H1 (cell line): ENCODE measurements around the gene KIAA1614. TPM values are rescaled to one million over a fixed set of nuclear protein-coding genes. Genes with fewer than 3 reads are reported as not detected.

Source experiments
- CTCF ChIA-PET: fragments of 300-600 bp; sonication (Branson Sonifier 250); formaldehyde crosslinking; loops from one replicate; lab custom pipeline; 2021; ENCODE audit not compliant: partially characterized antibody; lab: Charles Lee
- POLR2A ChIA-PET: fragments of 300-600 bp; sonication (Branson Sonifier 250); formaldehyde crosslinking; loops from one replicate; lab custom pipeline; 2021; ENCODE audit warnings: inconsistent platforms; ENCODE audit not compliant: partially characterized antibody; lab: Charles Lee
- DNase-seq, 2 experiments: peaks; one replicate each; pipeline versions ENCODE4 v3.0.0 to v3.0.0-alpha.2; 2010 to 2022; ENCODE audit warnings: low spot score in 2 of 2, low read depth in 1 of 2, mixed read lengths in 1 of 2
- FAIRE-seq: peaks from 2 replicates; lab custom pipeline; 2011; peaks lifted over from hg19 to GRCh38; lab: Jason Lieb, UNC
- H2AFZ ChIP-seq: 2 replicates; pipeline ENCODE4 v1.8.1; 2012; ENCODE audit warnings: low read length, inconsistent platforms
- H2AK5ac ChIP-seq: 2 replicates; pipeline ENCODE4 v1.6.1; 2013; ENCODE audit warnings: low read depth, low read length
- H2BK120ac ChIP-seq: replicated peaks from 2 replicates; pipeline ENCODE3; 2013; ENCODE audit warnings: low read depth, low read length, inconsistent platforms
- H2BK12ac ChIP-seq: 2 replicates; pipeline ENCODE4 v1.6.1; 2013; ENCODE audit warnings: low read depth, low read length
- H2BK15ac ChIP-seq: 2 replicates; pipeline ENCODE4 v1.6.1; 2013; ENCODE audit warnings: low read length
- H2BK20ac ChIP-seq: 2 replicates; pipeline ENCODE4 v1.6.1; 2013; ENCODE audit warnings: low read length
- H2BK5ac ChIP-seq: 2 replicates; pipeline ENCODE4 v1.6.1; 2013; ENCODE audit warnings: low read depth, low read length
- H3K14ac ChIP-seq: 2 replicates; pipeline ENCODE4 v1.6.1; 2013; ENCODE audit warnings: inconsistent platforms; ENCODE audit not compliant: insufficient read length
- H3K18ac ChIP-seq: 2 replicates; pipeline ENCODE4 v1.6.1; 2013; ENCODE audit warnings: low read length; ENCODE audit errors: extremely low read depth
- H3K23ac ChIP-seq: 2 replicates; pipeline ENCODE4 v1.6.1; 2013; ENCODE audit warnings: inconsistent platforms; ENCODE audit not compliant: insufficient read length
- H3K23me2 ChIP-seq: 2 replicates; pipeline ENCODE4 v1.6.1; 2013; ENCODE audit warnings: low read depth, low read length
- H3K27ac ChIP-seq: 2 replicates; pipeline ENCODE4 v1.6.1; 2011; ENCODE audit warnings: low read depth, low read length, inconsistent platforms
- H3K27me3 ChIP-seq, 4 experiments: replicated peaks in 1 of 4; 1 replicate in 1 of 4; 2 replicates in 3 of 4; pipeline versions ENCODE4 v1.6.1 to v1.8.1; 2011 to 2013; ENCODE audit warnings: low read length in 3 of 4, mild to moderate bottlenecking in 3 of 4, inconsistent platforms in 2 of 4, mixed read lengths in 2 of 4, moderate library complexity in 1 of 4; ENCODE audit not compliant: control insufficient read depth in 3 of 4, insufficient read depth in 3 of 4; ENCODE audit errors: extremely low read depth in 1 of 4
- H3K36me3 ChIP-seq, 4 experiments: 2 replicates each; pipeline versions ENCODE4 v1.6.1 to v1.8.1; 2011 to 2013; ENCODE audit warnings: mild to moderate bottlenecking in 4 of 4, low read length in 3 of 4, moderate library complexity in 2 of 4, control low read depth in 1 of 4, inconsistent platforms in 1 of 4; ENCODE audit not compliant: insufficient read depth in 4 of 4, control insufficient read depth in 2 of 4
- H3K4ac ChIP-seq: replicated peaks from 2 replicates; pipeline ENCODE3; 2013; ENCODE audit warnings: low read length, low read depth, mixed read lengths, inconsistent platforms; ENCODE audit not compliant: insufficient read length
- H3K4me1 ChIP-seq, 4 experiments: replicated peaks in 1 of 4; 1 replicate in 1 of 4; 2 replicates in 3 of 4; pipeline versions ENCODE4 v1.6.1 to v1.8.1; 2011 to 2013; ENCODE audit warnings: low read length in 3 of 4, inconsistent platforms in 2 of 4, mixed read lengths in 1 of 4; ENCODE audit not compliant: insufficient read depth in 4 of 4, control insufficient read depth in 3 of 4
- H3K4me2 ChIP-seq, 2 experiments: 2 replicates each; pipeline versions ENCODE4 v1.6.1 to v1.8.1; 2011 to 2013; ENCODE audit warnings: low read depth in 2 of 2, low read length in 2 of 2, control low read depth in 1 of 2, inconsistent platforms in 1 of 2, mild to moderate bottlenecking in 1 of 2; ENCODE audit not compliant: insufficient read depth in 1 of 2
- H3K4me3 ChIP-seq, 4 experiments: fragments of 200-600, 300-600 bp in 1 of 4; sonication (generic), shearing (Covaris generic), sonication (Bioruptor Twin) in 1 of 4; 2 replicates each; pipeline versions ENCODE4 v1.5.1 to v1.8.1; 2011 to 2016; ENCODE audit warnings: low read length in 4 of 4, low read depth in 3 of 4, control low read depth in 2 of 4, inconsistent platforms in 2 of 4, mild to moderate bottlenecking in 2 of 4, mixed read lengths in 1 of 4, moderate library complexity in 1 of 4; ENCODE audit not compliant: insufficient read depth in 2 of 4; ENCODE audit errors: extremely low read depth in 1 of 4
- H3K56ac ChIP-seq: replicated peaks from 2 replicates; pipeline ENCODE3; 2013; ENCODE audit warnings: low read depth, mild to moderate bottlenecking, mixed read lengths, low read length, inconsistent platforms; ENCODE audit not compliant: insufficient read length
- H3K79me1 ChIP-seq: 2 replicates; pipeline ENCODE4 v1.6.1; 2013; ENCODE audit warnings: low read depth, low read length, control low read depth
- H3K79me2 ChIP-seq, 2 experiments: 2 replicates each; pipeline versions ENCODE4 v1.6.1 to v1.8.1; 2012 to 2013; ENCODE audit warnings: low read length in 2 of 2, mild to moderate bottlenecking in 2 of 2, inconsistent platforms in 1 of 2; ENCODE audit not compliant: insufficient read depth in 2 of 2, control insufficient read depth in 1 of 2
- H3K9ac ChIP-seq, 4 experiments: replicated peaks in 1 of 4; 1 replicate in 1 of 4; 2 replicates in 3 of 4; pipeline versions ENCODE4 v1.6.1 to v1.8.1; 2011 to 2013; ENCODE audit warnings: low read depth in 3 of 4, low read length in 3 of 4, control low read depth in 2 of 4, mild to moderate bottlenecking in 2 of 4, moderate library complexity in 2 of 4, inconsistent platforms in 1 of 4; ENCODE audit errors: extremely low read depth in 1 of 4
- H3K9me3 ChIP-seq, 2 experiments: 2 replicates each; pipeline versions ENCODE4 v1.6.1 to v1.8.1; 2012 to 2013; ENCODE audit warnings: mild to moderate bottlenecking in 2 of 2, moderate library complexity in 2 of 2, control low read depth in 1 of 2, inconsistent platforms in 1 of 2, low read depth in 1 of 2, low read length in 1 of 2, mixed read lengths in 1 of 2; ENCODE audit not compliant: insufficient read depth in 2 of 2
- H4K20me1 ChIP-seq, 2 experiments: replicated peaks in 1 of 2; 2 replicates each; pipeline versions ENCODE3 to v1.8.1; 2011 to 2013; ENCODE audit warnings: inconsistent platforms in 2 of 2, low read length in 2 of 2, mild to moderate bottlenecking in 1 of 2; ENCODE audit not compliant: insufficient read depth in 2 of 2, control insufficient read depth in 1 of 2
- H4K5ac ChIP-seq: 2 replicates; pipeline ENCODE4 v1.6.1; 2013; ENCODE audit warnings: low read length, low read depth, mixed read lengths, inconsistent platforms; ENCODE audit not compliant: insufficient read length
- H4K8ac ChIP-seq: 2 replicates; pipeline ENCODE4 v1.8.0; 2013; ENCODE audit warnings: mild to moderate bottlenecking, moderate library complexity, low read length, inconsistent platforms; ENCODE audit not compliant: insufficient read depth; ENCODE audit errors: extremely low read depth
- H4K91ac ChIP-seq: replicated peaks from 2 replicates; pipeline ENCODE3; 2013; ENCODE audit warnings: low read length, mixed read lengths, inconsistent platforms; ENCODE audit not compliant: insufficient read length
- CBX5 ChIP-seq: fragments of 300-800, 300-1000 bp; sonication (generic); IDR thresholded peaks from 2 replicates; pipeline ENCODE4 v1.7.1; 2016; ENCODE audit warnings: antibody characterized with exemption, low read length, low read depth
- CTCF ChIP-seq, 3 experiments: IDR thresholded peaks; 1 replicate in 2 of 3; 2 replicates in 1 of 3; pipeline versions ENCODE4 v1.5.1 to v1.6.1; 2011; ENCODE audit warnings: low read length in 3 of 3, mild to moderate bottlenecking in 3 of 3, inconsistent platforms in 2 of 3, low read depth in 1 of 3, moderate library complexity in 1 of 3; ENCODE audit not compliant: insufficient read depth in 1 of 3; ENCODE audit errors: control extremely low read depth in 1 of 3
- E2F6 ChIP-seq: IDR thresholded peaks from 2 replicates; pipeline ENCODE4 v1.6.1; 2012; ENCODE audit warnings: inconsistent platforms
- MAX ChIP-seq: IDR thresholded peaks from 2 replicates; pipeline ENCODE4 v1.6.1; 2012; ENCODE audit warnings: inconsistent platforms
- RAD21 ChIP-seq, 2 experiments: IDR thresholded peaks in 1 of 2; conservative IDR thresholded peaks in 1 of 2; 2 replicates each; pipeline ENCODE4 v1.6.1; 2011; ENCODE audit warnings: low read depth in 2 of 2, low read length in 2 of 2, improper control_type of control experiment in 1 of 2, inconsistent platforms in 1 of 2, mild to moderate bottlenecking in 1 of 2, moderate library complexity in 1 of 2
- WGBS, 2 experiments: shearing (Covaris generic) in 1 of 2; methylation state at CpG; one replicate each; pipeline versions ENCODE4 v1.1.6 to v1.1.7; 2013 to 2015; ENCODE audit warnings: low lambda C conversion rate in 2 of 2, mixed read lengths in 2 of 2, inconsistent platforms in 1 of 2, low coverage in 1 of 2, missing lambda C conversion rate in 1 of 2; ENCODE audit not compliant: insufficient replicate concordance in 2 of 2, insufficient coverage in 1 of 2, insufficient read length in 1 of 2; ENCODE audit errors: extremely low coverage in 1 of 2, missing lambda C conversion rate in 1 of 2; 5-methylcytosine and 5-hydroxymethylcytosine counted together
- polyA plus RNA-seq, 7 experiments: library from polyadenylated mRNA; depleted of rRNA in 3 of 7; stranded (reverse) in 5 of 7; unstranded in 2 of 7; fragments of >200 nt in 5 of 7; fragments of 200-250 nt in 2 of 7; gene quantifications; 1 replicate in 5 of 7; 2 replicates in 1 of 7; 4 replicates in 1 of 7; pipeline versions ENCODE4 v1.2.1 to v1.2.3, GENCODE V29; 2011 to 2013; ENCODE audit warnings: missing spikeins in 2 of 7, mixed read lengths in 2 of 7
- total RNA-seq: library from RNA; stranded (reverse); fragmentation: NEBNext Ultra II Directional; extraction: Animal tissue kit (Norgen Biotek cat#: 25700); gene quantifications from 2 replicates; pipeline ENCODE4 v1.2.1, GENCODE V29; 2021

Gene KIAA1614
- total and polyA plus RNA-seq, 2 of the 8 experiments (the other 6 are each of a cell fraction or from before 2014, with no cell fraction given) = 1.3 to 3.1 TPM

- H3K4me2 ChIP-seq = no peak overlapping the region
- no peaks in the 10 kb centered on the region for H4K20me1 ChIP-seq
- no peaks in the 10 kb centered on the region for H3K79me1 ChIP-seq
- no peak overlapping the region for H2BK12ac ChIP-seq
- no peaks in the 10 kb centered on the region for H3K27me3 ChIP-seq
- H3K23ac ChIP-seq = no peak overlapping the region
- no peak overlapping the region for H4K5ac ChIP-seq
- 60% methylated on average over 2 of the region's 2 CpGs; no CpG with 5 or more reads in 1 of the 2 experiments for WGBS, 2 experiments
- H3K4me3 ChIP-seq = no peak overlapping the region
- no peak overlapping the region for H3K27ac ChIP-seq
- no peaks in the 10 kb centered on the region for H3K4me1 ChIP-seq
- H3K56ac ChIP-seq = no peak overlapping the region
- FAIRE-seq = peak; percentile 50
- no peak overlapping the region for H2AK5ac ChIP-seq
- no peak overlapping the region for H2BK20ac ChIP-seq
- no peaks in the 10 kb centered on the region for H3K23me2 ChIP-seq
- H3K9ac ChIP-seq = no peak overlapping the region
- no peak overlapping the region for H2BK120ac ChIP-seq
- no peak overlapping the region for H3K4ac ChIP-seq
- H3K18ac ChIP-seq = no peak overlapping the region
- no peak overlapping the region for H4K8ac ChIP-seq
- ChIA-PET CTCF (no interaction called here), POLR2A (no interaction called here)
- no peak overlapping the region for H3K14ac ChIP-seq
- peak in 1 of 2 experiments; percentile 31; a peak in 2 of 4 replicates for TF ChIP-seq RAD21 (IDR thresholded peaks at IDR 0.05 in 1 of 2, conservative IDR thresholded peaks at IDR 0.05 in 1 of 2; ENCODE audit: low read depth in 2 of 2, low read length in 2 of 2)
- TF ChIP-seq E2F6 = peak; percentile 74
- TF ChIP-seq CBX5 = no peak
- peak in 1 of 3 experiments; percentile 35; a peak in 1 of 4 replicates for TF ChIP-seq CTCF (IDR thresholded peaks at IDR 0.05; ENCODE audit: control extremely low read depth in 1 of 3, insufficient read depth in 1 of 3, low read depth in 1 of 3, low read length in 3 of 3)
- TF ChIP-seq MAX = peak; percentile 45; the same call in 1 of the 2 replicates
- no peak overlapping the region for H2BK5ac ChIP-seq
- H2AFZ ChIP-seq = no peak overlapping the region
- no peak overlapping the region for H4K91ac ChIP-seq
- no peaks in the 10 kb centered on the region for H3K79me2 ChIP-seq
- H2BK15ac ChIP-seq = no peak overlapping the region
- H3K36me3 ChIP-seq = no peaks in the 10 kb centered on the region; a peak in 1 of 8 replicates
- DNase-seq = no peak
- no peaks in the 10 kb centered on the region for H3K9me3 ChIP-seq
Observed at GRCh38 chr1:180889325-180889724, 23.4 kb upstream of the KIAA1614 start.
